NCI-H1694 treated with DMSO at 0.1 percent for 48 hours (cell line): ENCODE data around the gene STING1.
"Not testable (repeated sequence)": the region's sequence is repeated elsewhere in the genome, so short reads cannot be mapped to it uniquely, and the experiment has no call there.

Experiments
- DNase-seq: peaks from one replicate; lab custom pipeline; 2025; lab: John Stamatoyannopoulos, UW

Gene STING1

GRCh38 chr5:139482050-139482889, at the start of gene STING1:
STING1 (minus strand) TSS chr5:139482758; CDS start chr5:139481704, 1,054 bp downstream.
- peak; percentile 29 for DNase-seq

GRCh38 chr5:139531772-139532169, 49.2 kb upstream of the STING1 start:
- no peak for DNase-seq

DNA sequence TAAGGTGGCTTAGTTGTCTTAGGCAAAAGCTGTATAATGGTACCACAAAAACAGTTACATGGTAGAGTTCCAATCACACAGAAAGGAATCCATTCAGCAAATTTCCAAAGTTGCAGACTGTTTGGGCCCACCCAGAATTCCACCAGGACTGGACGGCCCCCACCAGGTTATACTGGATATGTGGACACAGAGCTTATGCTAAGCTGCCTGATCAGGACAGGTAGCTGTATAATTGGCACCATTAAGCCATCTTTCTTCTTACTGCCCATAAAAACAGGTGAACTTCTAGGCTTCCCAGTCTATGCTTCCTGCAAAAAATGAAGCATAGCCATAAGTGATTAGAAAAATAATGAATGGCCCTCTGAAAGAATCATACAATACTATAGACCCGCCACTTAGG, 47.5 kb upstream of the STING1 start:
- DNase-seq = not testable (repeated sequence)

GRCh38 chr5:139528695-139529094, 46.1 kb upstream of the STING1 start:
- not testable (repeated sequence) for DNase-seq

GRCh38 chr5:139527896-139528467, 45.4 kb upstream of the STING1 start:
- not testable (repeated sequence) for DNase-seq

DNA sequence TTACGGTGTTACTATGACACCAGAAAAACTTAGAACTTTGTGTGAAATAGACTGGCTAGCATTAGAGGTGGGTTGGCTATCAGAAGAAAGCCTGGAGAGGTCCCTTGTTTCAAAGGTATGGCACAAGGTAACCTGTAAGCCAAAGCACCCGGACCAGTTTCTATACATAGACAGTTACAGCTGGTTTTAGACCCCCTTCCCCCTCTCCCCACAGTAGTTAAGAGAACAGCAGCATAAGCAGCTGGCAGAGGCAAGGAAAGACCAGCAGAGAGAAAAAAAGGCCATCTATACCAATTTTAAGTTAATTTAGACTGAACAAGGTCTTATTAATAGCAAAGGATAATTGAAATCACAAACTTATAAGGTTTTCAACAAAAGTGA, 44.5 kb upstream of the STING1 start:
- DNase-seq = not testable (repeated sequence)

DNA sequence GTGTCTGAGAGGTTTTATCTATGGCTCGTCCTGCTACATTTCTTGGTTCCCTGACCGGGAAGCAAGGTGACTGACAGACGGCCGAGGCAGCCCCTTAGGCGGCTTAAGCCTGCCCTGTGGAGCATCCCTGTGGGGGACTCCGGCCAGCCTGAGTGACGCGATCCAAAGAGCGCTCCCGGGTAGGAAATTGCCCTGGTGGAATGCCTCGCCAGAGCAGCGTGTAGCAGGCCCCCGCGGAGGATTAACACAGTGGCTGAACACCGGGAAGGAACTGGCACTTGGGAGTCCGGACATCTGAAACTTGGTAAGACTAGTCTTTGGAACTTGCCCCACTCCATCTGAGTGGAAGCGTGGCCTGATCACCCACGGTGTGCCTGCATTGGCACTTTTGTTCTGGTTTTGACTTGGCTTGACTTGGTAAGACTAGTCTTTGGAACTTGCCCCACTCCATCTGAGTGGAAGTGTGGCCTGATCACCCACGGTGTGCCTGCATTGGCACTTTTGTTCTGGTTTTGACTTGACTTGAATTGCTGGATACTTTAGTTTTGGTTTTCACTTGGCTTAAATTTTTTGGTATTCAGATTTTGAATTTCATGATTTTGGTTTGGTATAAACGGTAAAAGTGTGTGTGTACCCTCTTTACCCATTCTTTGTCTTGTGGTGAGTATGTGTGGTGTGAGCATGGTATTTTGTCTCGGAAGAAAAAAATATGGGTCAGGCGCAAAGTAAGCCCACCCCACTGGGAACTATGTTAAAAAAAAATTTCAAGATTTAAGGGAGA, 43.9 kb upstream of the STING1 start:
- DNase-seq = not testable (repeated sequence)

DNA sequence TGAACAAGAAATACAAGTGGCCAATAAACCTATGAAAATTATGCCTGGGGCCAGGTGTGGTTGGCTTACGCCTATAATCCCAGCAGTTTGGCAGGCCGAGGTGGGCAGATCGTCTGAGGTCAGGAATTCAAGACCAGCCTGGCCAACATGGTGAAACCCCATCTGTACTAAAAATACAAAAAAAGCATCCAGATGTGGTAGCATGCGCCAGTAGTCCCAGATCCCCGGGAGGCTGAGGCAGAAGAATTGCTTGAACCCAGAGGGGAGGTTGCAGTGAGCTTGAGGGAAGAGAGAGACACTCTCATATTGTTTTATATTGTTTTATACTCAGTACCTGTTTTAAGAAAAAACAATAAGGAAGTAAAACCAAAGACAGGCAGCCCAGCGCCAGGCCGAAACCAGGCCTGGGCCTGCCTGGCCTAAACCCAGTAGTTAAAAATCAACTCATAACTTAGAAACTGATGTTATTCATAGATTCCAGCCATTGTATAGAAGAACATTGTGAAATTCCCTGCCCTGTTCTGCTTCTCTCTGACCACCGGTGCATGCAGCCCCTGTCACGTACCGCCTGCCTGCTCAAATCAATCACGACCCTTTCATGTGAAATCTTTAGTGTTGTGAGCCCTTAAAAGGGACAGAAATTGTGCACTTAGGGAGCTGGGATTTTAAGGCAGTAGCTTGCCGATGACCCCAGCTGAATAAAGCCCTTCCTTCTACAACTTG, 43.2 kb upstream of the STING1 start:
- DNase-seq = not testable (repeated sequence)

- no peak for DNase-seq
Measured at GRCh38 chr5:139524940-139525585, 42.5 kb upstream of the STING1 start.

DNA sequence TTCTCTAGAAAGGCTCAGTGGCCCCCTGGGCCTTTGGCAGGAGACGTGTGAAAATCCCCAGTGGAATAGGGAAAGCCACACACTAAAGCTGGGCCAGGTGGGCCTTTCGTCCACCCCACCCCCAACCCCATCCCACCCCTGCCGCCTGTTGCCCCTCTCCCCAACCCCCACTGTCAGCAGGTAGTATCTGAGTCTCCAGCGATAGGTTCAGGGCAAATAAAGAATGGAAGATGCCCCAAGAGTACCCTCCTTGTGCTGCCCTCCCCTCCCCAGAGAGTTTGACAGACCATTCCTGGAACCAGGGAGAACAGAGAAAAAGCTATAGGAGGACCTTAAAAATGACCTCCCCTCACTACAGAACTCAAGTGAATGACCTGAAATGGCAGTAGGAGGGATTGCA, 41.9 kb upstream of the STING1 start:
- DNase-seq = no peak

- no peak for DNase-seq
Measured at GRCh38 chr5:139523635-139524445, 41.3 kb upstream of the STING1 start.

- peak; percentile 68 for DNase-seq
Measured at GRCh38 chr5:139517683-139518564, 35.4 kb upstream of the STING1 start.

GRCh38 chr5:139514486-139514856, 31.9 kb upstream of the STING1 start:
- no peak for DNase-seq

GRCh38 chr5:139513852-139514485, 31.4 kb upstream of the STING1 start:
- no peak for DNase-seq

DNA sequence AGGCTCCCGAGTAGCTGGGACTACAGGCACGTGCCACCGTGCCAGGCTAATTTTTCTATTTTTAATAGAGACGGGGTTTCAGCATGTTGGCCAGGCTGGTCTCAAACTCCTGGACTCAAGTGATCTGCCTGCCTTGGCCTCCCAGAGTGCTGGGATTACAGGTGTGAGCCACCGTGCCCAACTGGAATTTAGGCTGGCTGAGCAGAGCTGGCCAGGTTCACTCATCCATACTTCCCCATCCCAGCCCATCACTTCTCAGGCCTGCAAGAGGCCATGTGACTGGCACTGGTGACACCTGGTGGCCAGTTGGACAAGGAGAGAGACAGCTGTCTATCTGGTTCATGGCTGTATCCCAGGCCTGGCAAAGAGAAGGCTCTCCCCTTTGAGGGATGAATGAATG, 30.9 kb upstream of the STING1 start:
- DNase-seq = peak; percentile 34

DNA sequence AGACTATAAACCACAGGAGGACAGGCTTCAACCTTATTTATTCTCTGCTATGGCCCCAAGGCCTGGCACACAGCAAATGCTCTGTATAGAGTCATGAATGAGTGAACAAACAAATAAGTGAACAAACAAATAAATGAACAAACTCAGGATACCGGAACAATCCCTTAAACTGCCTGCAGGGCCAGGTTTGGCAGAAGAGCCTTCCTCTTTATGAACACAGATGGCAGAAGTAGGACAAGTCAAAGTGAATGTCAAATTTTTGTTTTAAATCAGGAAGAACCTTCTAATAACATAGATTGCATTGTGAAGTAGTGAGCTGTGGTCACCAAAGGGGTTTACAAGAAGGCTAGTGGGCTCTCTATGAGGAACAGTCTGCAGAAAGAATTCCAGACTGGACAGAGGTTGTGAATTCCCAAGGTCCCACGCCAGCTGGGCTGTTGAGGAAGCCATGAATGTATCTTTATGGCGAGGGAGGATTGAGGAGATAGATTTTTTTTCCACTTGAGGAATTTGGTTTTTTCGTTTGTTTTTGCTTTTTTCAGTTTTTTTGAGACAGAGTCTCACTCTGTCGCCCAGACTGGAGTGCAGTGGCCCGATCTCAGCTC, 30.3 kb upstream of the STING1 start:
- no peak for DNase-seq

- DNase-seq = not testable (repeated sequence)
Measured at GRCh38 chr5:139504722-139505121, 22.2 kb upstream of the STING1 start.

GRCh38 chr5:139503879-139504278, 21.3 kb upstream of the STING1 start:
- not testable (repeated sequence) for DNase-seq
